ENCODE data around the gene DMBX1. TPM values are rescaled to one million over a fixed set of nuclear protein-coding genes. Genes with fewer than 3 reads are reported as not detected.

Gene DMBX1
- total and polyA plus RNA-seq, 3 donors from 2014 or later = 1.1 to 2.0 (median 1.7) TPM

DNA sequence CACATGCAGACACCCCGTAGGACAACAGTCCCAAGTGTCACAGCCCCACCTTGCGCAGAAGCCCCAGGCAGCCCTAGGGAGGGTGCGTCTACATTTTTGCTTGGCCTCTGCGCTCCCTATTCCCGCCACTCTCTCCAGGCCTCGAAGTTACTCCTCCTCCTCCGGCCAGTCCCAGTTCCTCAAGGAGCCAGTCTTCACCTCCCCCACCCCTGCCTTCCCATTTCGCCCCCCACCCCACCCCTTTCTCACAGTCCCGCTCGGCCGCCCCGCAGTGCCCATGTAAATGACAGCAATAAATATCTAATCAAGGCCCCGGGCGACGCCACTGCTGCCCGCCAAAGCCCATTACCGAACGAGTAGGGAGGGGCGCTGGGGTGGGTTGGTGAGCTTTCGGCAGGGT lies 3.2 kb downstream of the DMBX1 start:
- 47 to 69% methylated on average over 19 to 20 of the region's 20 CpGs for WGBS, 2 donors
- Histone ChIP-seq H3K36me3 (ENCODE audit: low read depth, missing control alignments) (no peaks in the 10 kb centered on the region), H3K4me1 (peaks cover 10% of the 10 kb centered on the region), H3K4me3 (no peak overlapping the region), H3K27ac (no peak overlapping the region), H3K27me3 (no peaks in the 10 kb centered on the region), H3K9me3 (no peaks in the 10 kb centered on the region)
- DNase-seq = no peak
- TF ChIP-seq, protein P1, sequence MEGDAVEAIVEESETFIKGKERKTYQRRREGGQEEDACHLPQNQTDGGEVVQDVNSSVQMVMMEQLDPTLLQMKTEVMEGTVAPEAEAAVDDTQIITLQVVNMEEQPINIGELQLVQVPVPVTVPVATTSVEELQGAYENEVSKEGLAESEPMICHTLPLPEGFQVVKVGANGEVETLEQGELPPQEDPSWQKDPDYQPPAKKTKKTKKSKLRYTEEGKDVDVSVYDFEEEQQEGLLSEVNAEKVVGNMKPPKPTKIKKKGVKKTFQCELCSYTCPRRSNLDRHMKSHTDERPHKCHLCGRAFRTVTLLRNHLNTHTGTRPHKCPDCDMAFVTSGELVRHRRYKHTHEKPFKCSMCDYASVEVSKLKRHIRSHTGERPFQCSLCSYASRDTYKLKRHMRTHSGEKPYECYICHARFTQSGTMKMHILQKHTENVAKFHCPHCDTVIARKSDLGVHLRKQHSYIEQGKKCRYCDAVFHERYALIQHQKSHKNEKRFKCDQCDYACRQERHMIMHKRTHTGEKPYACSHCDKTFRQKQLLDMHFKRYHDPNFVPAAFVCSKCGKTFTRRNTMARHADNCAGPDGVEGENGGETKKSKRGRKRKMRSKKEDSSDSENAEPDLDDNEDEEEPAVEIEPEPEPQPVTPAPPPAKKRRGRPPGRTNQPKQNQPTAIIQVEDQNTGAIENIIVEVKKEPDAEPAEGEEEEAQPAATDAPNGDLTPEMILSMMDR (IDR thresholded peaks at IDR 0.05) = no peak
- no peak for TF ChIP-seq POLR2A (IDR thresholded peaks at IDR 0.05)
- intact Hi-C loops (cut with DNase I; ENCODE audit: low total_unique reads) = no loop called here

- TF ChIP-seq POLR2A (IDR thresholded peaks at IDR 0.05) = no peak
- TF ChIP-seq, protein P1 (IDR thresholded peaks at IDR 0.05) = no peak
- Histone ChIP-seq H3K27ac (no peak overlapping the region), H3K4me3 (no peak overlapping the region), H3K27me3 (no peaks in the 10 kb centered on the region), H3K4me1 (peaks cover 10% of the 10 kb centered on the region), H3K9me3 (no peaks in the 10 kb centered on the region), H3K36me3 (ENCODE audit: low read depth, missing control alignments) (no peaks in the 10 kb centered on the region)
- intact Hi-C loops (cut with DNase I; ENCODE audit: low total_unique reads) = no loop called here
- no peak for DNase-seq
- WGBS, 2 donors = 62 to 78% methylated on average over 15 to 19 of the region's 19 CpGs
These were observed 3.8 kb downstream of the DMBX1 start for GRCh38 chr1:46493316-46494032.

GRCh38 chr1:46494910-46495309 lies 5.3 kb downstream of the DMBX1 start:
- intact Hi-C loops (cut with DNase I; ENCODE audit: low total_unique reads) = no loop called here
- Histone ChIP-seq H3K4me1 (peaks cover 2% of the 10 kb centered on the region), H3K36me3 (ENCODE audit: low read depth, missing control alignments) (no peaks in the 10 kb centered on the region), H3K4me3 (no peak overlapping the region), H3K9me3 (no peaks in the 10 kb centered on the region), H3K27me3 (no peaks in the 10 kb centered on the region), H3K27ac (no peak overlapping the region)
- 100% methylated on average over 1 of the region's 1 CpG; no CpG with 5 or more reads in 1 of the 2 donors for WGBS, 2 donors
- TF ChIP-seq, protein P1 (IDR thresholded peaks at IDR 0.05) = no peak
- no peak for TF ChIP-seq POLR2A (IDR thresholded peaks at IDR 0.05)
- DNase-seq = no peak

- Histone ChIP-seq H3K27ac (no peak overlapping the region), H3K4me1 (no peaks in the 10 kb centered on the region), H3K4me3 (no peak overlapping the region), H3K9me3 (no peaks in the 10 kb centered on the region), H3K27me3 (no peaks in the 10 kb centered on the region), H3K36me3 (ENCODE audit: low read depth, missing control alignments) (no peaks in the 10 kb centered on the region)
- DNase-seq = no peak
- WGBS, 2 donors = 86 to 88% methylated on average over 2 of the region's 2 CpGs
- intact Hi-C loops (cut with DNase I; ENCODE audit: low total_unique reads) = no loop called here
- TF ChIP-seq POLR2A (IDR thresholded peaks at IDR 0.05) = no peak
- TF ChIP-seq, protein P1 (IDR thresholded peaks at IDR 0.05) = no peak
These were observed 6.1 kb downstream of the DMBX1 start for GRCh38 chr1:46495778-46496177.

GRCh38 chr1:46496505-46496904 lies 6.9 kb downstream of the DMBX1 start:
- Histone ChIP-seq H3K4me3 (no peak overlapping the region), H3K27ac (no peak overlapping the region), H3K36me3 (ENCODE audit: low read depth, missing control alignments) (no peaks in the 10 kb centered on the region), H3K4me1 (no peaks in the 10 kb centered on the region), H3K27me3 (no peaks in the 10 kb centered on the region), H3K9me3 (no peaks in the 10 kb centered on the region)
- no peak for TF ChIP-seq POLR2A (IDR thresholded peaks at IDR 0.05)
- TF ChIP-seq, protein P1 (IDR thresholded peaks at IDR 0.05) = no peak
- intact Hi-C loops (cut with DNase I; ENCODE audit: low total_unique reads) = no loop called here
- no peak for DNase-seq
- 68 to 72% methylated on average over 6 of the region's 6 CpGs for WGBS, 2 donors
